Measurements from ENCODE around the gene CBL.
"Not testable (repeated sequence)": the region's sequence is repeated elsewhere in the genome, so short reads cannot be mapped to it uniquely, and the experiment has no call there.

The CBL gene

DNA sequence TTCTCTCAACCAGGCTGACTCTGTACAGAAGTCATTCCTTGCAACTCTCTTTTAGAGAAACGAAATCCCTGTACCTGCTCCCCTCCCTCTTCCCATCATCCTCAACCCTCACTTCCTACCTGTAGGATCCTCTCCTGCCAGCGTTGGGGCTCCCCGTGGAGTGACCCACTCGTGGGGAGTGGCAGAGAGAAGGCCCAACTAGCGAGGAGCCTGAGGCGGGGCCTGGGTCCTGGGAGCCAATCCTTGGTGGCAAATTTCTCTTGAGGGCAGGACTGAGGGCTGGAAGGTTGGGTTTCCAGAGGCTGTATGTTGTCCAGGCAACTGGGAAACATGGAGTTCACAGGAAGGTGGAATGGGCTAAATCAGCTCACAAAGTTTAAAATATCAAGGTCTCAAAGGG lies 10.5 kb upstream of the CBL start:
- TF ChIP-seq, protein P1, sequence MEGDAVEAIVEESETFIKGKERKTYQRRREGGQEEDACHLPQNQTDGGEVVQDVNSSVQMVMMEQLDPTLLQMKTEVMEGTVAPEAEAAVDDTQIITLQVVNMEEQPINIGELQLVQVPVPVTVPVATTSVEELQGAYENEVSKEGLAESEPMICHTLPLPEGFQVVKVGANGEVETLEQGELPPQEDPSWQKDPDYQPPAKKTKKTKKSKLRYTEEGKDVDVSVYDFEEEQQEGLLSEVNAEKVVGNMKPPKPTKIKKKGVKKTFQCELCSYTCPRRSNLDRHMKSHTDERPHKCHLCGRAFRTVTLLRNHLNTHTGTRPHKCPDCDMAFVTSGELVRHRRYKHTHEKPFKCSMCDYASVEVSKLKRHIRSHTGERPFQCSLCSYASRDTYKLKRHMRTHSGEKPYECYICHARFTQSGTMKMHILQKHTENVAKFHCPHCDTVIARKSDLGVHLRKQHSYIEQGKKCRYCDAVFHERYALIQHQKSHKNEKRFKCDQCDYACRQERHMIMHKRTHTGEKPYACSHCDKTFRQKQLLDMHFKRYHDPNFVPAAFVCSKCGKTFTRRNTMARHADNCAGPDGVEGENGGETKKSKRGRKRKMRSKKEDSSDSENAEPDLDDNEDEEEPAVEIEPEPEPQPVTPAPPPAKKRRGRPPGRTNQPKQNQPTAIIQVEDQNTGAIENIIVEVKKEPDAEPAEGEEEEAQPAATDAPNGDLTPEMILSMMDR (IDR thresholded peaks at IDR 0.05; ENCODE audit: borderline replicate concordance, extremely low read depth, low read length, poor library complexity, severe bottlenecking), result no peak
- TF ChIP-seq EZH2 (IDR thresholded peaks at IDR 0.05; ENCODE audit: borderline replicate concordance, low read depth, low read length, severe bottlenecking), result no peak
- Histone ChIP-seq H3K27me3 (ENCODE audit: insufficient read depth, low read length, poor library complexity) (no peaks in the 10 kb centered on the region), H3K27ac (ENCODE audit: low read length) (no peak overlapping the region), H2AFZ (ENCODE audit: low read depth, low read length) (no peak overlapping the region), H3K9ac (ENCODE audit: low read depth, low read length) (no peak overlapping the region), H3K79me2 (ENCODE audit: insufficient read depth, low read length) (no peaks in the 10 kb centered on the region), H4K20me1 (ENCODE audit: insufficient read depth, low read length) (no peaks in the 10 kb centered on the region), H3K9me3 (ENCODE audit: insufficient read depth, low read length, severe bottlenecking) (no peaks in the 10 kb centered on the region), H3K4me1 (ENCODE audit: insufficient read depth, low read length) (peaks cover 7% of the 10 kb centered on the region; the same call in 1 of the 2 replicates), H3K4me2 (ENCODE audit: insufficient read depth, low read length) (no peak overlapping the region), H3K4me3 (ENCODE audit: low read depth in 1 of 2, low read length in 2 of 2) (no peak overlapping the region), H3K36me3 (ENCODE audit: insufficient read depth, low read length) (no peaks in the 10 kb centered on the region)
- ATAC-seq (ENCODE audit: insufficient read depth, low read depth), result no peak
- DNase-seq, result no peak

DNA sequence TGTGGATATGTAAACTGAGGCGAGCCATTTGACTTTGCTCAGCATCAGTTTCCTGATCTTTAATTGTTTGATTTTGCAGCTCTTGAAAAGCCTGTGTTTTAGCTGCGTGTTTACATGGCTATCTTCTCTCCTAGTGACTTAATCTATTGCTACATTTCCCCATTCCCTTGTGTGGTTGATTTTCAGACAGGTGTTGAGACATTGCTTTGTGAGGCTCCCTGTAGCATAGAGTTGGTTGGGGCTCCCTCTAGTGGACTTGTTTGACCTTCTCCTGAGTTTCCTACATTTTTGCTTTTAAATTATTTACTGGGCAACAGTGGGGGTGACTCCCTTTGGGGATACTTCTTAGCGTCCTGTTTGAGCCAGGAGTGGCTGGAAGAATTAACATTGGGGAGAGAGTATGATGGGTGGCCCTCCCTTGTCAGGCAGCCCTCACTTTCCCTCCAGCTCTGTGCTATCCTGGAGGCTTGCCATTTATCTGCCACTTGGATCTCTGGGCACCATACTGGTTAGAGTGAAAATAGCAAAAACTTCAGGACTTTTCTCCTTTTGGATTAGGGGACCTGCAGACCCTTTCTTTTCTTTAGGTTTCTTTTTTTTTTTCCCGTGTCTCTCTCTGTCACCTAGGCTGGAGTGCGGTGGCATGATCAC lies 9.2 kb upstream of the CBL start:
- Histone ChIP-seq H3K27me3 (ENCODE audit: insufficient read depth, low read length, poor library complexity) (no peaks in the 10 kb centered on the region), H3K27ac (ENCODE audit: low read length) (no peak overlapping the region), H3K79me2 (ENCODE audit: insufficient read depth, low read length) (no peaks in the 10 kb centered on the region), H3K9ac (ENCODE audit: low read depth, low read length) (no peak overlapping the region), H3K4me1 (ENCODE audit: insufficient read depth, low read length) (peaks cover 7% of the 10 kb centered on the region; the same call in 1 of the 2 replicates), H3K4me2 (ENCODE audit: insufficient read depth, low read length) (no peak overlapping the region), H2AFZ (ENCODE audit: low read depth, low read length) (0 out of 2 replicates have a peak overlapping the region, but pooled peaks have one; percentile 24), H4K20me1 (ENCODE audit: insufficient read depth, low read length) (no peaks in the 10 kb centered on the region), H3K9me3 (ENCODE audit: insufficient read depth, low read length, severe bottlenecking) (no peaks in the 10 kb centered on the region), H3K4me3 (ENCODE audit: low read depth in 1 of 2, low read length in 2 of 2) (no peak overlapping the region), H3K36me3 (ENCODE audit: insufficient read depth, low read length) (no peaks in the 10 kb centered on the region)
- TF ChIP-seq EZH2 (IDR thresholded peaks at IDR 0.05; ENCODE audit: borderline replicate concordance, low read depth, low read length, severe bottlenecking), result no peak
- TF ChIP-seq, protein P1 (IDR thresholded peaks at IDR 0.05; ENCODE audit: borderline replicate concordance, extremely low read depth, low read length, poor library complexity, severe bottlenecking), result peak; percentile 91
- ATAC-seq (ENCODE audit: insufficient read depth, low read depth), result peak; percentile 99
- DNase-seq, result peak; percentile 77

DNA sequence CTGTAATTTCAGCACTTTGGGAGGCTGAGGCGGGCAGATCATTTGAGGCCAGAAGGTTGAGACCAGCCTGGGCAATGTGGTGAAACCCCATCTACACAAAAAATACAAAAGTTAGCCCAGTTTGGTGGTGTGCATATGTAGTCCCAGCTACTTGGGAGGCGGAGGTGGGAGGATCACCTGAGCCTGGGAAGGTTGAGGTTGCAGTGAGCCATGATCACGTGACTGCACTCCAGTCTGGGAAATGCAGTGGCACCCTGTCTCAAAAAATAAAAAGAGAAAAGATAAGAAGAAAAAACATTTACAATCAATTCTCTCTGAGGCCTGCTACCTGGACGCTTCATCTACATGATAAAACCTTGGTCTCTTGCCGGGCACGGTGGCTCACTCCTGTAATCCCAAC lies 7.2 kb upstream of the CBL start:
- Histone ChIP-seq H3K79me2 (ENCODE audit: insufficient read depth, low read length) (no peaks in the 10 kb centered on the region), H3K4me1 (ENCODE audit: insufficient read depth, low read length) (peaks cover 7% of the 10 kb centered on the region; the same call in 1 of the 2 replicates), H4K20me1 (ENCODE audit: insufficient read depth, low read length) (no peaks in the 10 kb centered on the region), H3K4me3 (ENCODE audit: low read depth in 1 of 2, low read length in 2 of 2) (no peak overlapping the region), H3K9me3 (ENCODE audit: insufficient read depth, low read length, severe bottlenecking) (no peaks in the 10 kb centered on the region), H3K9ac (ENCODE audit: low read depth, low read length) (no peak overlapping the region), H3K4me2 (ENCODE audit: insufficient read depth, low read length) (no peak overlapping the region), H3K36me3 (ENCODE audit: insufficient read depth, low read length) (no peaks in the 10 kb centered on the region), H2AFZ (ENCODE audit: low read depth, low read length) (no peak overlapping the region), H3K27ac (ENCODE audit: low read length) (no peak overlapping the region), H3K27me3 (ENCODE audit: insufficient read depth, low read length, poor library complexity) (no peaks in the 10 kb centered on the region)
- DNase-seq, result no peak
- no peak for TF ChIP-seq EZH2 (IDR thresholded peaks at IDR 0.05; ENCODE audit: borderline replicate concordance, low read depth, low read length, severe bottlenecking)
- TF ChIP-seq, protein P1 (IDR thresholded peaks at IDR 0.05; ENCODE audit: borderline replicate concordance, extremely low read depth, low read length, poor library complexity, severe bottlenecking), result no peak
- no peak for ATAC-seq (ENCODE audit: insufficient read depth, low read depth)

DNA sequence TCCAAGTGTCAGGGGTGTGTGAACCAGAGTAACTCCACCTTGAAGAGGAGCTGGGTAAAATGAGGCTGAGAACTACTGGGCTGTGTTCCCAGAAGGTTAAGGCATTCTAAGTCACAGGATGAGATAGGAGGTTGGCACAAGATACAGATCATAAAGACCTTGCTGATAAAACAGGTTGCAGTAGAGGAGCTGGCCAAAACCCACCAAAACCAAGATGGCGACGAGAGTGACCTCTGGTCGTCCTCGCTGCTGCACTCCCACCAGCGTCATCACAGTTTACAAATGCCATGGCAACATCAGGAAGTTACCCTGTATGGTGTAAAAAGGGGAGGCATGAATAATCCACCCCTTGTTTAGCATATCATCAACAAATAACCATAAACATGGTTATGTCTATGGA lies 4.9 kb upstream of the CBL start:
- H4K20me1 ChIP-seq (ENCODE audit: insufficient read depth, low read length); H3K9me3 ChIP-seq (ENCODE audit: insufficient read depth, low read length, severe bottlenecking); ATAC-seq (ENCODE audit: insufficient read depth, low read depth); H3K27ac ChIP-seq (ENCODE audit: low read length); H3K9ac ChIP-seq (ENCODE audit: low read depth, low read length); H3K27me3 ChIP-seq (ENCODE audit: insufficient read depth, low read length, poor library complexity); DNase-seq; H2AFZ ChIP-seq (ENCODE audit: low read depth, low read length); H3K36me3 ChIP-seq (ENCODE audit: insufficient read depth, low read length); H3K4me3 ChIP-seq (ENCODE audit: low read depth in 1 of 2, low read length in 2 of 2); H3K4me2 ChIP-seq (ENCODE audit: insufficient read depth, low read length); H3K79me2 ChIP-seq (ENCODE audit: insufficient read depth, low read length): not testable (repeated sequence)
- H3K4me1 ChIP-seq (ENCODE audit: insufficient read depth, low read length), result peaks cover 16% of the 10 kb centered on the region
